ENCODE results near the gene ZNG1C. TPM values are rescaled to one million over a fixed set of nuclear protein-coding genes. Genes with fewer than 3 reads are reported as not detected.
A peak's percentile ranks its signal among the peaks of the same experiment; 100 is the strongest.
"Not testable (repeated sequence)": the region's sequence is repeated elsewhere in the genome, so short reads cannot be mapped to it uniquely, and the experiment has no call there.

The ZNG1C gene
- polyA plus RNA-seq, 2 of the 4 experiments (the other 2 are of a cell fraction), result 48.6 to 95.5 TPM

DNA sequence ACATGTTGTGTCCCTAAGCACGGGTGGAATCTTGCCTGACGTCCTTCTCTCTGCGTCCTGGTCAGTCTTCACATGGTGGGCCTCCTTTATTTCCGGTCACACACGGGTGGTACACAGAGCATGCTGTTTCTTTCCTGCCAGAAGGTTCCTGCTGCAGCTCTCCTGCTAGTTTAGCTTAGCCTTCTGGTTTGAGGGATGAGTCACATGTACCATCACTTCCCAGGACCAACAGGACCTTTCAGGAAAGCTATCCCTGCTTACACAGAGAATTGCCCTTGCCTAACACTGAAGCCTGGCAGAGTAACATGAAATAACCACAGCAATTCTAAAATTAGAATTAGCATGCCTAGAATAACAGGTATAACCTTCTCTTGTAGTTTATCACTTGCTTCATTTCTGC lies 69.4 kb downstream of the ZNG1C start:
- DNase-seq (ENCODE audit: low read depth in 1 of 2, low spot score in 1 of 2); H3K4me2 ChIP-seq; FAIRE-seq; H3K4me1 ChIP-seq; H3K27ac ChIP-seq; H3K4me3 ChIP-seq; CTCF ChIA-PET; POLR2A ChIA-PET; H3K9me3 ChIP-seq: not testable (repeated sequence)
- no CpG with 5 or more reads among the region's 5 CpGs for WGBS (ENCODE audit: missing lambda C conversion rate)
- ATAC-seq, result peak; percentile 31 to 50; a peak in 4 of 6 replicates

DNA sequence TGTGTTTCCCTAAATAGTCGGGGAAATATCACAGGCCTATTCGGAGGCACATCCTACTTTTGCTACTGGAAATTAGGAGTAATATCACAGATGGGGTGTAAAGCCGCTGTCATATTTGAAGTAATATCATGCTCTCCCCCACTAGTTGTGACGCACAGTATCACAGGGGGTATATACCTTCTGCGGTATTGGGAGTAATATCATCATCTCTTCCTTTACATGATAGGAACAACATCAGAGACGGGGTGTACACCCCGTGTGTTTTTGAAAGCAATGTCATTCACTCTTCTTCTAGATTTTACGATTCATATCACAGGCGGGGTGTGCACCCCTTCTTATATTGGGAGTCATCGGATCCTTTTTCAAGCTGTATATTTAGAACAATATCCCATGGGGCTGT lies 76.4 kb downstream of the ZNG1C start:
- POLR2A ChIA-PET; H3K9me3 ChIP-seq; H3K4me1 ChIP-seq; CTCF ChIA-PET; DNase-seq (ENCODE audit: low read depth in 1 of 2, low spot score in 1 of 2); FAIRE-seq; H3K27ac ChIP-seq; H3K4me3 ChIP-seq; H3K4me2 ChIP-seq: not testable (repeated sequence)
- peak in 1 of 2 experiments; percentile 23; a peak in 1 of 6 replicates for ATAC-seq
- 51% methylated on average over 10 of the region's 10 CpGs for WGBS (ENCODE audit: missing lambda C conversion rate)

DNA sequence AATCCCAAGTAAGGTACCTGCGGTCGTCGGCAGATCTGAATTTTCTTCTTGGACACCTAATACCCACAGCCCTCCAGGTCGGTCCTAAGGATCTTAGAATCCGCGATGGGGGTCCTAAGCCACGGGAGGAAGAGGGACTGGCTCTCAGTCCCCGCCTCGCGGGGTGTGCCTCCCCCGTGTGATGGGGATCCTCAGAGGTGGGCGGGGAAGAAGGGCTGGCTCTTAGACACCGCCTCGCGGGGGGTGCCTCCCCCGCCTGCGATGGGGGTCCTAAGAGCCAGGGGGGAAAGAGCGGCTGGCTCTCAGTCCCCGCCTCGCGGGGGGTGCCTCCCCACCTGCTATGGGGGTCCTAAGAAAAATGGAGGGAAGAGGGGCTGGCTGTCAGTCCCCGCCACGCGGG lies 82.0 kb downstream of the ZNG1C start:
- H3K4me3 ChIP-seq; H3K4me1 ChIP-seq; H3K4me2 ChIP-seq; H3K9me3 ChIP-seq; CTCF ChIA-PET; DNase-seq (ENCODE audit: low read depth in 1 of 2, low spot score in 1 of 2); H3K27ac ChIP-seq; POLR2A ChIA-PET; FAIRE-seq: not testable (repeated sequence)
- WGBS (ENCODE audit: missing lambda C conversion rate), result no CpG with 5 or more reads among the region's 24 CpGs
- ATAC-seq, result peak in 1 of 2 experiments; percentile 38; a peak in 1 of 6 replicates

DNA sequence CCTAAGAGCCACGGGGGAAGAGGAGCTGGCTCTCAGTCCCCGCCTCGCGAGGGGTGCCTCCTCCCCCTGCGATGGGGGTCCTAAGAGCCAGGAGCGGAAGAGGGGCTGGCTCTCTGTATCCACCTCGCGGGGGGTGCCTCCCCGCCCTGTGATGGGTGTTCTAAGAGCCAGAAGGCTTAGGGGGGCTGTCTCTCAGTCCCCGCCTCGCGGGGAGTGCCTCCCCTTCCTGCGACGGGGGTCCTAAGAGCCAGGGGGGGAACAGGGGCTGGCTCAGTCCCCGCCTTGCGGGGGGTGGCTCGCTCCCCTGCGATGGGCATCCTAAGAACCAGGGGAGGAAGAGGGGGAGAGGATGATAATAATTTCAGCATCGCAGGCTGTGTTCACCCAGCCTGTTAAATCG lies 82.7 kb downstream of the ZNG1C start:
- no CpG with 5 or more reads among the region's 20 CpGs for WGBS (ENCODE audit: missing lambda C conversion rate)
- H3K4me2 ChIP-seq; H3K9me3 ChIP-seq; CTCF ChIA-PET; FAIRE-seq; DNase-seq (ENCODE audit: low read depth in 1 of 2, low spot score in 1 of 2); H3K4me1 ChIP-seq; H3K27ac ChIP-seq; H3K4me3 ChIP-seq; POLR2A ChIA-PET: not testable (repeated sequence)
- peak in 1 of 2 experiments; percentile 25; a peak in 1 of 6 replicates for ATAC-seq

DNA sequence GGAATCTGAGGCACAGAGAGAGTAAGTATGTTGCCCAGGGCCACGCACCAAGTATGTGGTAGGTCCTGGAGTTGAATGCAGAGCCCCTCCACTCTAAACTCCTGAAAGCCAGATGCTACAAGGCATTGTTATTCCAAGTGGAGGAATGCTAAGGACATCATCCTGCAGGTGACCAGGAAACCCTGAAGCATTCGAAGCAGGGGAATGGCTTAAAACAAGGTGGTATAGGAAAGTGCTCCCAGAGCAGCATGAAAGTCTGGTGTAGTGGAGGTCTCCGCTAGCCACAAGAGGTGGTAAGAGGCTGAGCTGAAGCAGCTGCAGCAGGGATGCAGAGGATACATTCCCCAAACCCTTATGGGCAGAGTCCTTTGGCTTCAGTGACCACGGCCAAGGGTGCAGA lies 87.3 kb downstream of the ZNG1C start:
- DNase-seq (ENCODE audit: low read depth in 1 of 2, low spot score in 1 of 2); POLR2A ChIA-PET; H3K4me1 ChIP-seq; CTCF ChIA-PET; H3K9me3 ChIP-seq; H3K4me2 ChIP-seq; H3K27ac ChIP-seq; ATAC-seq; H3K4me3 ChIP-seq; FAIRE-seq: not testable (repeated sequence)
- WGBS (ENCODE audit: missing lambda C conversion rate), result 40% methylated on average over 2 of the region's 4 CpGs

DNA sequence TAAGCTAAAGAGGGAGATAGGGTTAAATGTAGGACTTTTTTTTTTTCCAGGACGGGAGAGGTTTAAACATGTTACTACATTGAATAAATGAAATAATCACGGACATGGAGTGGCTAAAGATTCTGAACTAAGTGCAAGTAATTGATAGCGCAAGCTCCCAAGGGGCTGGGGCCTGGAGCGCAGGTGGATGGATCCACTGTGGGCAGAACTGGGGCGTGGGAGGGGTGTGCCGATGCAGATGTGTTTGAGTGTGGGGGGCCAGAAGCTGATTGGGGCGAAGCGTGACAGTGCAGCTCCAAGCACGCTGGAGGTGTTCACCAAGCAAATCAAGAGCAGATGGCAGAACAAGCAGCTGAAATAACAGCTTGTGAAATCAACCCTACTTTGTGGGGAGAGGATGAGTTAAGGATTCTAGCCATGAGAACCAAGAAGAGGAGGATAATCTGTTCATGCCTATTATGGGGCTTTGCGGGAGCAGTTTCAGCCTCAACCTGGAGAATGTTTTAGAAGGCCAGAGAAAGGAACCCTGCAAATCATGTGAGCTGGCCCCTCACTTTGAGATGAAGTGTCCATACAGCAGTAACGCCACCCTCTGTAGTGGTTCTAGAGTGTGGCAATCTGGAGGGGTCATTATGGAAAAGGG lies 88.9 kb downstream of the ZNG1C start:
- ATAC-seq, result not testable (repeated sequence)

DNA sequence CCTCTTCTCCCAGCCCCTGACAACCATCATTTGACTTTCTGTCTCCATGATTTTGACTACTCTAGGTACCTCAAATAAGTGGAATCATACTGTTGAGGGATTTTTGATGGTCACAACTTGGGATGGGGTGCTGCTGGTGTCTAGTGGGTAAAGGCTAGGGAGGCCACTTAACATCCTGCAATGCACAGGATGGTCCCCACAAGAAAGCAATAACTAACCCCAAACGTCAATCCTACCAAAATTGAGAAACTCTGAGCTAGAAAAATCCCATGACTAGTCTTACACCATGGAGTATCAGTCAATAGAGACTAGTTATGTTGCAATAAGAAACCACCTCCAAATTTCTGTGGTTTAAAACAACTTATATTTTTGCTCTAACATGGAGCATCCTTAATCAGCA lies 90.3 kb downstream of the ZNG1C start:
- H3K4me3 ChIP-seq; POLR2A ChIA-PET; DNase-seq (ENCODE audit: low read depth in 1 of 2, low spot score in 1 of 2); H3K4me1 ChIP-seq; FAIRE-seq; CTCF ChIA-PET; ATAC-seq; H3K4me2 ChIP-seq; H3K27ac ChIP-seq; H3K9me3 ChIP-seq: not testable (repeated sequence)
- WGBS (ENCODE audit: missing lambda C conversion rate), result 11% methylated on average over 1 of the region's 1 CpG

More for the DNA sequence above, 88.9 kb downstream of the ZNG1C start:
- H3K9me3 ChIP-seq; CTCF ChIA-PET; H3K27ac ChIP-seq; H3K4me2 ChIP-seq; DNase-seq (ENCODE audit: low read depth in 1 of 2, low spot score in 1 of 2); H3K4me3 ChIP-seq; FAIRE-seq; H3K4me1 ChIP-seq; POLR2A ChIA-PET: not testable (repeated sequence)
- WGBS (ENCODE audit: missing lambda C conversion rate), result 60% methylated on average over 9 of the region's 11 CpGs

DNA sequence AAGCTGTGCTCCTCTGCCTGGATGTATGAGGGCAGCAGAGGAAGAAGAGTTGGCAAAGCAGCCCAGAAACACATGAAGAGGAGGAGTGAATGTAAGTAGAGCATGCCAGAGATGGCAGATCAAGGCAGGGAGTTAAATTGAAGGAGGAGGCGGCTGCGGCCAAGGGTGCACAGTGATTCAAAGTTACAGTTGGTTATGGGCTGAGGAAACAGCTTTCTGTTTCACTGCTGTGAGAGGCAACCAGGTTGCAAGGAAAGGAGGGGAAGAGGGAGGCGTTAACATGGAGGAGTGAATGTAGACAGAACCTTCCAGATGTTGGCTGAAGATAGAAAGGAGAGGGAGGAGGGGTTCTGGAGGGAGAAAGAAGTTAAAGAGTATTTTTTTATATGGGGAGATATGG lies 94.2 kb downstream of the ZNG1C start:
- FAIRE-seq; DNase-seq (ENCODE audit: low read depth in 1 of 2, low spot score in 1 of 2); ATAC-seq; H3K27ac ChIP-seq; H3K4me3 ChIP-seq; CTCF ChIA-PET; POLR2A ChIA-PET; H3K4me2 ChIP-seq; H3K4me1 ChIP-seq; H3K9me3 ChIP-seq: not testable (repeated sequence)
- WGBS (ENCODE audit: missing lambda C conversion rate), result 61% methylated on average over 3 of the region's 3 CpGs

DNA sequence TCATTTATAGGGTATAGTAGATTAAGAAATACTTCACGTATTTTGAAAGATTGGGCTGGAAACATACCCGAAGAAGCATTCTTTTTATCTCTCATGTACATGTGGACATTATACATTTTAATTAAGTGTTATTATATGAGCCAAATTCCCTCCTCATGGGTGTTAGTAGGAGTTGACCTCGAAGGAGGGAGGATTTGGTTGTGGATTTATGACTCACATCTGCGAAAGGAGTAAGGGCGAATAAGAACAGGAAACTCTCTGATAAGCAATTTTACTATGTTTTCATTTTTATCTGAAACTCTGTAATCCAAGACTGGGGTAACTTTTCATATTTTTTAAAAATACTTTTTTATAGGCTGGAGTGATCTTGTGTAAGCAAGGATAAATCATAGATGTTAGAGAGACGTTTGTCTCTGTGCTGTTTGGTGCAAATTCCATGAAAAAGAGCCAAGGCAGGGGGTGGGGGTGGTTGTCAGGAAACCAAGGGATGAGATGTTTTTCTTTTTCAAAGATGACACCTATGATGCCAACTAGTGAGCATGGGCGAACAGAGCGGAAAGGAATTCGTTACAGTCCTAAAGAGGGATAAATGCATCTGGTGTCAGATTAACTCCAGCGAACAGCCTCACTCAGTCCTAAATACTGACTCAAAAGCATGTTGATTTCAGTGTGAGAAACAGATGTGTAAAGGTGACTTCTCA lies 95.0 kb downstream of the ZNG1C start:
- H3K4me1 ChIP-seq; H3K9me3 ChIP-seq; CTCF ChIA-PET; H3K4me2 ChIP-seq; H3K4me3 ChIP-seq; DNase-seq (ENCODE audit: low read depth in 1 of 2, low spot score in 1 of 2); ATAC-seq; POLR2A ChIA-PET; FAIRE-seq; H3K27ac ChIP-seq: not testable (repeated sequence)
- 49% methylated on average over 7 of the region's 10 CpGs for WGBS (ENCODE audit: missing lambda C conversion rate)

DNA sequence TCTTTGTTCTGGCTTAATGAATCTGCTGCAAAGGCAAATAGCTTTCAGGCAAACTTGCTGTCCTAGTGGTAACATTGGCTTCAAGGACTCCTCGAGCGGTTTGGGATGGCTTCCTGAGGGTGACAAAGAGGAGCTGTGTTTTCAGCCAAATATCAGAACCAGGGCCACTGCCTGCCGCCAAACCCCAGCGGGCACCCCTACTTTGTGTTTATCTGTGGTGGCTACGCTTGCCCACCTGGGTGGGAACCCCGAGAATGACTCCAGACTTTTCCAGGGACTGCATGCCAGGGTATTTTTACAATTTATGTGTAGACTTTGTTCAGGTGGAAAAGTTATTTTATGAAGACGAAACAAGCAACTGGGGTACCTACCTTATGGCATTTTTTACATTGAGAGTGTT lies 96.2 kb downstream of the ZNG1C start:
- CTCF ChIA-PET, FAIRE-seq: not testable (repeated sequence)

DNA sequence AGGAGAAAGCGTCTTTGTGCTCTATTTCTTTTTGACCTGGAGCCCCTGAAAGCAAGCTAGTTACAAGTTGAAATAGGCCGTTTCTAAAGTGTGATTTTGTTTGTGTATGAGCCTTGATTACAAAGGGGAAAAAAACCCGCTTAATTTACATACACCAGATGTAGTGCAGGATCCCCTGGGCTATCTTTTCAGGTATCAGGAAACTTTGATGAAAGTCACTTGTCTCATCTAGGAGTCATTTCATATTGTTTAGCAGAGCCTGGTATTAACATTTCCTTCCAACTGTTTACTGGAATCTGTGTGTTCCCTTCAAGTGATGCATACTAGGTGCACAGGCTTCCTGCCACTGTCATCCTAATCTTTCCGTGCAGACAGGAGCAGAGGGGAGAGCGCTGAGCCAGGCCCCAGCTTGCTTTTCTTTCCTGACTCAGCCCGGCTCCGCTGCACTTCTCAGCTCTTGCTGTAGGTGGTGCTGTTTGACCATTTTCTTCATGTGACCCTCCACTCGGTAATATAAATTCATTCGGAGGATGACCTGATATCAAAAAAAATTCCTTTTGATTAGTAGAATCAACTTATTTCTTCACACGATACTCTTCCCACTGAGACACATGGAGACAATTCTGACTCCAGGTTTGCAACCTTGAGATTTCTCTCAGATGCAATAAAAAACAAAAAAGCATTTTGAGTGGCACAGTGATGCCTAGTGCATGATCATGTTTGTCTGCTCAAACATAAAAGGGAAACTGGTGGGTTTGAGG lies 100.7 kb downstream of the ZNG1C start:
- DNase-seq (ENCODE audit: low read depth in 1 of 2, low spot score in 1 of 2); H3K27ac ChIP-seq; H3K4me3 ChIP-seq; H3K4me1 ChIP-seq; CTCF ChIA-PET; H3K4me2 ChIP-seq; H3K9me3 ChIP-seq; FAIRE-seq; POLR2A ChIA-PET: not testable (repeated sequence)
- WGBS (ENCODE audit: missing lambda C conversion rate), result 7% methylated on average over 6 of the region's 10 CpGs
- peak; percentile 87 to 98 for ATAC-seq

More for the DNA sequence above, 96.2 kb downstream of the ZNG1C start:
- 39% methylated on average over 7 of the region's 7 CpGs for WGBS (ENCODE audit: missing lambda C conversion rate)
- H3K4me2 ChIP-seq; POLR2A ChIA-PET; H3K4me1 ChIP-seq; H3K9me3 ChIP-seq; DNase-seq (ENCODE audit: low read depth in 1 of 2, low spot score in 1 of 2); H3K4me3 ChIP-seq; H3K27ac ChIP-seq; ATAC-seq: not testable (repeated sequence)

All from A549 (cell line).